Lower lobe of right lung (tissue), 2 donors: ENCODE results near the gene ZNF670. TPM values are rescaled to one million over a fixed set of nuclear protein-coding genes. Genes with fewer than 3 reads are reported as not detected.
A peak's percentile ranks its signal among the peaks of the same experiment; 100 is the strongest.

Source experiments
- ATAC-seq, 2 donors: fragments of 200-7000 bp; cut with Tn5 transposase; one replicate each; pipeline ENCODE4 v1.9.1; 2020 to 2022; ENCODE audit warnings: mild to moderate bottlenecking in 2 of 2, moderate library complexity in 2 of 2
- DNase-seq: peaks from one replicate; pipeline ENCODE4 v3.0.0-alpha.2; 2020
- H3K27ac ChIP-seq: fragments of 200-600 bp; one replicate; pipeline ENCODE4 v1.8.0; 2022
- H3K27me3 ChIP-seq: fragments of 200-600 bp; one replicate; pipeline ENCODE4 v1.8.0; 2022; ENCODE audit warnings: low read depth
- H3K36me3 ChIP-seq: fragments of 200-600 bp; one replicate; pipeline ENCODE4 v1.8.0; 2022; ENCODE audit warnings: mild to moderate bottlenecking
- H3K4me1 ChIP-seq: fragments of 200-600 bp; one replicate; pipeline ENCODE4 v1.8.0; 2022
- H3K4me3 ChIP-seq: fragments of 200-600 bp; one replicate; pipeline ENCODE4 v1.8.0; 2022; ENCODE audit warnings: mild to moderate bottlenecking
- H3K9me3 ChIP-seq: fragments of 200-600 bp; one replicate; pipeline ENCODE4 v1.8.0; 2022
- intact Hi-C: fragments of 100-400 bp; cut with DNase I; formaldehyde crosslinking; loops from one replicate; pipeline ENCODE4 v1.11.0; 2022
- total RNA-seq: library from RNA; stranded (reverse); fragmentation: NEBNext Ultra II Directional; extraction: Animal tissue kit (Norgen Biotek cat#: 25700); gene quantifications from one replicate; pipeline ENCODE4 v1.2.1, GENCODE V29; 2021
- TF ChIP-seq, protein P1 (sequence below): fragments of 200-600 bp; IDR thresholded peaks from one replicate; pipeline ENCODE4 v1.8.0; 2022; ENCODE audit warnings: antibody characterized with exemption, mild to moderate bottlenecking
- donor health status: DM: no; HTN: yes; CAD: no; lungs with severe emphysema.

Gene ZNF670
- total RNA-seq, 1 donor from 2014 or later: 3.2 TPM

DNA sequence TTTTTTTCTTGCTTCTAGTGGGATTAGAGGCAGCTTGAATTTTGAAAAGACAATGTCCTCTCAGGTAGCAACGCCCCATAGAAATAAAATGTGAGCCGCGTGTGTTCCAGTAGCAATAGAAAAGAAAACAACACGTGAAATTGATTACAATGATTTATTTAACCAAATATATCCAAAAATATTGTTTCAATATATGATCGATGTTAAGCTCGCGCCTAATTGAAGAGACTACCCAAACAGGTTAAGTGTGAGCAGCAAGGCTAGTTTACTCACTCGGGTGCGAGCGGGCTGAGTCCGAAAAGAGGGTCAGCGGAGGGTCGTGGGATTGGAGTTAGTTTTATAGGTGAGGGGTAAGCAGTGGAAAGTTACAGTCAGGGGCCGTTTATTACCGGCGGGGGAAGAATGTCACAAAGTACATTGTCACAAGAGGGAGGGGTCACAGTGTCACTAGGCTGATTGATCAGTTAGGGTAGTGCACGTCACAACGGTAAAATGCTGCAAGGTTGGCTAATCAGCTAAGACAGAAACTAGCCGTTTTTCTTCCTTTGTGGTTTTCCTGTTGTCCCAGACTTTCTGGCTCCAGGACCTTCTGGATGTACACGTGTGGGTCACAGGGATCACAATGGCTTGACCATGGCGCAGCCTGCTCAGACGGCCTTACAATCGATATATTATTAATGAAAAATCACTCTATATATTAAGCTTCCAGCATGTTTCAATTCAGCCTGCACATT lies 697 bp upstream of the ZNF670 start:
- H3K9me3 ChIP-seq: no peaks in the 10 kb centered on the region
- intact Hi-C loops: no loop called here
- H3K4me3 ChIP-seq: peak overlapping the region; percentile 72
- H3K36me3 ChIP-seq: no peaks in the 10 kb centered on the region
- H3K27me3 ChIP-seq: no peaks in the 10 kb centered on the region
- no peak overlapping the region for H3K27ac ChIP-seq
- no peak for DNase-seq
- ATAC-seq: no peak
- TF ChIP-seq, protein P1, sequence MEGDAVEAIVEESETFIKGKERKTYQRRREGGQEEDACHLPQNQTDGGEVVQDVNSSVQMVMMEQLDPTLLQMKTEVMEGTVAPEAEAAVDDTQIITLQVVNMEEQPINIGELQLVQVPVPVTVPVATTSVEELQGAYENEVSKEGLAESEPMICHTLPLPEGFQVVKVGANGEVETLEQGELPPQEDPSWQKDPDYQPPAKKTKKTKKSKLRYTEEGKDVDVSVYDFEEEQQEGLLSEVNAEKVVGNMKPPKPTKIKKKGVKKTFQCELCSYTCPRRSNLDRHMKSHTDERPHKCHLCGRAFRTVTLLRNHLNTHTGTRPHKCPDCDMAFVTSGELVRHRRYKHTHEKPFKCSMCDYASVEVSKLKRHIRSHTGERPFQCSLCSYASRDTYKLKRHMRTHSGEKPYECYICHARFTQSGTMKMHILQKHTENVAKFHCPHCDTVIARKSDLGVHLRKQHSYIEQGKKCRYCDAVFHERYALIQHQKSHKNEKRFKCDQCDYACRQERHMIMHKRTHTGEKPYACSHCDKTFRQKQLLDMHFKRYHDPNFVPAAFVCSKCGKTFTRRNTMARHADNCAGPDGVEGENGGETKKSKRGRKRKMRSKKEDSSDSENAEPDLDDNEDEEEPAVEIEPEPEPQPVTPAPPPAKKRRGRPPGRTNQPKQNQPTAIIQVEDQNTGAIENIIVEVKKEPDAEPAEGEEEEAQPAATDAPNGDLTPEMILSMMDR: no peak
- peaks cover 18% of the 10 kb centered on the region for H3K4me1 ChIP-seq

DNA sequence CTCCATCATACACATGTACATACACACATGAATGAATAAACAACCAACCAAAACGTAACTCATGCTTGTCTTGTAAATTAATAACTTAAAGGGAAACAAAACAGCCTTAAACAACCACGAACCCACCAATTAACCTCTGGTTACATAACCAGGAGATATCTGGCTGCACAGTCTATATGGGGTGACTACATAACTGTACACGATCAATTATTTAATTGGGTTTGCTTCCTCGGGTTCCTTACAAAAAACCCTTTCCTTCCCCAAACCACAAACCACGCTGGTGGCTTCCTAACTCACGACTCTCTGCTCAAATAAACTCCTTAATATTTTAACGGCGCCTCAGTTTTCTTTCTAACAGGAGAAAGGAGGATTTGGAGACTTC lies 744 bp downstream of the ZNF670 start:
- H3K27me3 ChIP-seq: no peaks in the 10 kb centered on the region
- TF ChIP-seq, protein P1: no peak
- peaks cover 18% of the 10 kb centered on the region for H3K4me1 ChIP-seq
- DNase-seq: no peak
- H3K36me3 ChIP-seq: no peaks in the 10 kb centered on the region
- ATAC-seq: peak in 1 of 2 donors; percentile 6
- H3K4me3 ChIP-seq: peak overlapping the region; percentile 72
- H3K9me3 ChIP-seq: no peaks in the 10 kb centered on the region
- peak overlapping the region; percentile 81 for H3K27ac ChIP-seq
- intact Hi-C loops: no loop called here

DNA sequence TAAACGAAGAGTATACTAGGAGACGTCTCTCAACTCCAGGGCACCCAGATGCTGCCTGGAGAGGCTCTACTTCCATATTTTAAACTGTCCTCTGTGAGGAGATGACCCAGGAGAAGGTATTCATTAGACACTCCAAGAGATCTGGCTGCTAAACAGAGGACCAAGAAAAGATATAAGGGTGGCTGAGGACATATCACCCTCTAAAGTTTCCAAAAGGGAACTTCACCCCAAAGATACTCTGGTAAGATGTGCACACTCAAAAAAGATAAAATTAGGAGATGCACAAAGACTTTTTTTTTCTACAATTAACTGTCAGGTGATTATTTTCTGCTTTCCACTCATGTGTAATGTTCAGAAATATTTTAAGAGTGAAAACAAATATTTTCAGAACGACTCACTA lies 1.4 kb downstream of the ZNF670 start:
- no peaks in the 10 kb centered on the region for H3K36me3 ChIP-seq
- H3K9me3 ChIP-seq: no peaks in the 10 kb centered on the region
- TF ChIP-seq, protein P1: no peak
- H3K4me1 ChIP-seq: peaks cover 18% of the 10 kb centered on the region
- ATAC-seq (no peak), DNase-seq (no peak)
- H3K27ac ChIP-seq: no peak overlapping the region
- H3K4me3 ChIP-seq: peak overlapping the region; percentile 72
- intact Hi-C loops: no loop called here
- no peaks in the 10 kb centered on the region for H3K27me3 ChIP-seq

DNA sequence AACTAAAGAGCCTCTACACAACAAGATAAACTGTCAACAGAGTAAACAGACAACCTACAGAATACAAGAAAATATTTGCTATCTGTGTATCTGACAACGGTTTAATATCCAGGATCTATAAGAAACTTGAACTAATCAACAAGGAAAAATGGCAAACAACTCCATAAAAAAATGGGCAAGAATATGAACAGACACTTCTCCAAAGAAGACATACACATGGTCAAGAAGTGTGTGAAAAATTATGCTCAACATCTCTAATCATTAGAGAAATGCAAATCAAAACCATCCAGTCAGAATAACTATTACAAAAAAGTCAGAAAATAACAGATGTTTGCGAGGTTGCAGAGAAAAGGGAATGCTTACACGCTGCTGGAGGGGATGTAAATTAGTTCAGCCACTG lies 8.0 kb downstream of the ZNF670 start:
- H3K36me3 ChIP-seq: no peaks in the 10 kb centered on the region
- ATAC-seq: no peak
- H3K9me3 ChIP-seq: peaks cover 4% of the 10 kb centered on the region

DNA sequence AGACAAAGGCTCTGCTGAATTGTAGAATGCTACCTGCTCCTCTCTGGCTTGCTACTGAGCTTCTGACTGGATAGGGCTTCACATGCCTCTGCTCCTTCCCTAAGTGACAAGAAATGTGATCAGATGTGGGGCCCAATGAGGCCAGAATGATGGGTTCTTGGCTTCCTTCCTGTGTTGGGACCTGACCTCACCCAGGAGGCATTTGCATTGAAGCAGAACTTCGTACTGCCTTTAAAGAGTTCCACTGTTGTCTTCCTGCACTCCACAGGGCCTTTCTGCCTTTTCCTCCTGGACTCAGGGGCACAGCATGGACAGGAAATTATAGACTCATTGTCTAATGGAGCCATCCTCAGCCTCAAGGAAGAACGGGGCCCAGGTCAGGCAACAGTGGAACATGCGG lies 14.3 kb downstream of the ZNF670 start:
- TF ChIP-seq, protein P1: no peak
- H3K9me3 ChIP-seq: peaks cover 25% of the 10 kb centered on the region
- H3K27ac ChIP-seq: no peak overlapping the region
- intact Hi-C loops: no loop called here
- no peaks in the 10 kb centered on the region for H3K36me3 ChIP-seq
- no peak overlapping the region for H3K4me3 ChIP-seq
- no peaks in the 10 kb centered on the region for H3K27me3 ChIP-seq
- DNase-seq: no peak
- H3K4me1 ChIP-seq: no peaks in the 10 kb centered on the region
- ATAC-seq: no peak

More for the DNA sequence above, 8.0 kb downstream of the ZNF670 start:
- no peak for DNase-seq
- intact Hi-C loops: no loop called here
- TF ChIP-seq, protein P1: no peak
- Histone ChIP-seq H3K4me1 (no peaks in the 10 kb centered on the region), H3K4me3 (no peak overlapping the region), H3K27ac (no peak overlapping the region), H3K27me3 (no peaks in the 10 kb centered on the region)
